Measurements from ENCODE around the gene SIPA1.
"Not testable (repeated sequence)": the region's sequence is repeated elsewhere in the genome, so short reads cannot be mapped to it uniquely, and the experiment has no call there.

Gene SIPA1

GRCh38 chr11:65652511-65653228 lies 14.8 kb downstream of the SIPA1 start:
- H3K4me1 ChIP-seq (ENCODE audit: control insufficient read depth in 1 of 2, insufficient read depth in 2 of 2, low read length in 2 of 2): peaks cover 38 to 47% of the 10 kb centered on the region in 2 donors
- no peaks in the 10 kb centered on the region for H3K27me3 ChIP-seq (ENCODE audit: control insufficient read depth in 1 of 2, insufficient read depth in 2 of 2, low read length in 2 of 2)
- no peaks in the 10 kb centered on the region for H3K9me3 ChIP-seq (ENCODE audit: control insufficient read depth in 1 of 2, low read length in 2 of 2)
- peak overlapping the region; percentile 95 for H3K27ac ChIP-seq (ENCODE audit: low read depth, low read length)
- H3K9ac ChIP-seq (ENCODE audit: low read depth in 1 of 2, low read length in 2 of 2): peak overlapping the region; percentile 87 to 93
- peak overlapping the region; percentile 69 to 79 for H3K4me3 ChIP-seq (ENCODE audit: low read depth in 1 of 2, low read length in 2 of 2)
- H3K36me3 ChIP-seq (ENCODE audit: control insufficient read depth in 1 of 2, insufficient read depth in 2 of 2, low read length in 2 of 2): peaks cover 33 to 53% of the 10 kb centered on the region in 2 donors

- peak overlapping the region; percentile 95 for H3K27ac ChIP-seq (ENCODE audit: low read depth, low read length)
- peak overlapping the region; percentile 87 to 93 for H3K9ac ChIP-seq (ENCODE audit: low read depth in 1 of 2, low read length in 2 of 2)
- H3K9me3 ChIP-seq (ENCODE audit: control insufficient read depth in 1 of 2, low read length in 2 of 2): no peaks in the 10 kb centered on the region
- peaks cover 38 to 47% of the 10 kb centered on the region in 2 donors for H3K4me1 ChIP-seq (ENCODE audit: control insufficient read depth in 1 of 2, insufficient read depth in 2 of 2, low read length in 2 of 2)
- H3K27me3 ChIP-seq (ENCODE audit: control insufficient read depth in 1 of 2, insufficient read depth in 2 of 2, low read length in 2 of 2): no peaks in the 10 kb centered on the region
- H3K36me3 ChIP-seq (ENCODE audit: control insufficient read depth in 1 of 2, insufficient read depth in 2 of 2, low read length in 2 of 2): peaks cover 41 to 62% of the 10 kb centered on the region in 2 donors
- peak overlapping the region; percentile 69 to 79 for H3K4me3 ChIP-seq (ENCODE audit: low read depth in 1 of 2, low read length in 2 of 2)
Measured at GRCh38 chr11:65653229-65654225, 15.6 kb downstream of the SIPA1 start.

- no peak overlapping the region for H3K27ac ChIP-seq (ENCODE audit: low read depth, low read length)
- H3K27me3 ChIP-seq (ENCODE audit: control insufficient read depth in 1 of 2, insufficient read depth in 2 of 2, low read length in 2 of 2): no peaks in the 10 kb centered on the region
- H3K4me1 ChIP-seq (ENCODE audit: control insufficient read depth in 1 of 2, insufficient read depth in 2 of 2, low read length in 2 of 2): peaks cover 38 to 46% of the 10 kb centered on the region in 2 donors
- no peaks in the 10 kb centered on the region for H3K9me3 ChIP-seq (ENCODE audit: control insufficient read depth in 1 of 2, low read length in 2 of 2)
- no peak overlapping the region for H3K4me3 ChIP-seq (ENCODE audit: low read depth in 1 of 2, low read length in 2 of 2)
- no peak overlapping the region for H3K9ac ChIP-seq (ENCODE audit: low read depth in 1 of 2, low read length in 2 of 2)
- H3K36me3 ChIP-seq (ENCODE audit: control insufficient read depth in 1 of 2, insufficient read depth in 2 of 2, low read length in 2 of 2): peaks cover 48 to 63% of the 10 kb centered on the region in 2 donors
Measured at GRCh38 chr11:65654375-65655349, 16.8 kb downstream of the SIPA1 start.

GRCh38 chr11:65655570-65656332 lies 17.9 kb downstream of the SIPA1 start:
- peaks cover 53 to 66% of the 10 kb centered on the region in 2 donors for H3K36me3 ChIP-seq (ENCODE audit: control insufficient read depth in 1 of 2, insufficient read depth in 2 of 2, low read length in 2 of 2)
- no peak overlapping the region for H3K9ac ChIP-seq (ENCODE audit: low read depth in 1 of 2, low read length in 2 of 2)
- H3K27ac ChIP-seq (ENCODE audit: low read depth, low read length): no peak overlapping the region
- peaks cover 38 to 43% of the 10 kb centered on the region in 2 donors for H3K4me1 ChIP-seq (ENCODE audit: control insufficient read depth in 1 of 2, insufficient read depth in 2 of 2, low read length in 2 of 2)
- no peak overlapping the region for H3K4me3 ChIP-seq (ENCODE audit: low read depth in 1 of 2, low read length in 2 of 2)
- no peaks in the 10 kb centered on the region for H3K9me3 ChIP-seq (ENCODE audit: control insufficient read depth in 1 of 2, low read length in 2 of 2)
- no peaks in the 10 kb centered on the region for H3K27me3 ChIP-seq (ENCODE audit: control insufficient read depth in 1 of 2, insufficient read depth in 2 of 2, low read length in 2 of 2)

- Histone ChIP-seq H3K27me3 (ENCODE audit: control insufficient read depth in 1 of 2, insufficient read depth in 2 of 2, low read length in 2 of 2) (no peaks in the 10 kb centered on the region), H3K27ac (ENCODE audit: low read depth, low read length) (no peak overlapping the region), H3K9ac (ENCODE audit: low read depth in 1 of 2, low read length in 2 of 2) (no peak overlapping the region), H3K36me3 (ENCODE audit: control insufficient read depth in 1 of 2, insufficient read depth in 2 of 2, low read length in 2 of 2) (peaks cover 58 to 64% of the 10 kb centered on the region in 2 donors), H3K9me3 (ENCODE audit: control insufficient read depth in 1 of 2, low read length in 2 of 2) (no peaks in the 10 kb centered on the region), H3K4me3 (ENCODE audit: low read depth in 1 of 2, low read length in 2 of 2) (no peak overlapping the region), H3K4me1 (ENCODE audit: control insufficient read depth in 1 of 2, insufficient read depth in 2 of 2, low read length in 2 of 2) (peaks cover 35 to 41% of the 10 kb centered on the region in 2 donors)
Measured at GRCh38 chr11:65657426-65657825, 19.5 kb downstream of the SIPA1 start.

GRCh38 chr11:65658174-65659021 lies 20.5 kb downstream of the SIPA1 start:
- Histone ChIP-seq H3K4me3 (ENCODE audit: low read depth in 1 of 2, low read length in 2 of 2) (no peak overlapping the region), H3K9ac (ENCODE audit: low read depth in 1 of 2, low read length in 2 of 2) (no peak overlapping the region), H3K27ac (ENCODE audit: low read depth, low read length) (no peak overlapping the region), H3K4me1 (ENCODE audit: control insufficient read depth in 1 of 2, insufficient read depth in 2 of 2, low read length in 2 of 2) (peaks cover 30 to 35% of the 10 kb centered on the region in 2 donors), H3K27me3 (ENCODE audit: control insufficient read depth in 1 of 2, insufficient read depth in 2 of 2, low read length in 2 of 2) (no peaks in the 10 kb centered on the region), H3K9me3 (ENCODE audit: control insufficient read depth in 1 of 2, low read length in 2 of 2) (no peaks in the 10 kb centered on the region), H3K36me3 (ENCODE audit: control insufficient read depth in 1 of 2, insufficient read depth in 2 of 2, low read length in 2 of 2) (peaks cover 58 to 64% of the 10 kb centered on the region in 2 donors)

GRCh38 chr11:65660038-65660437 lies 22.1 kb downstream of the SIPA1 start:
- Histone ChIP-seq H3K9ac (ENCODE audit: low read depth in 1 of 2, low read length in 2 of 2) (no peak overlapping the region), H3K36me3 (ENCODE audit: control insufficient read depth in 1 of 2, insufficient read depth in 2 of 2, low read length in 2 of 2) (peaks cover 55% of the 10 kb centered on the region in 2 donors), H3K9me3 (ENCODE audit: control insufficient read depth in 1 of 2, low read length in 2 of 2) (no peaks in the 10 kb centered on the region), H3K4me3 (ENCODE audit: low read depth in 1 of 2, low read length in 2 of 2) (no peak overlapping the region), H3K27ac (ENCODE audit: low read depth, low read length) (no peak overlapping the region), H3K27me3 (ENCODE audit: control insufficient read depth in 1 of 2, insufficient read depth in 2 of 2, low read length in 2 of 2) (no peaks in the 10 kb centered on the region), H3K4me1 (ENCODE audit: control insufficient read depth in 1 of 2, insufficient read depth in 2 of 2, low read length in 2 of 2) (peaks cover 13 to 25% of the 10 kb centered on the region in 2 donors)

GRCh38 chr11:65660908-65661307 lies 23.0 kb downstream of the SIPA1 start:
- Histone ChIP-seq H3K36me3 (ENCODE audit: control insufficient read depth in 1 of 2, insufficient read depth in 2 of 2, low read length in 2 of 2) (peaks cover 46% of the 10 kb centered on the region in 2 donors), H3K9ac (ENCODE audit: low read depth in 1 of 2, low read length in 2 of 2) (peak overlapping the region in 1 of 2 donors; percentile 89), H3K4me1 (ENCODE audit: control insufficient read depth in 1 of 2, insufficient read depth in 2 of 2, low read length in 2 of 2) (peaks cover 9 to 23% of the 10 kb centered on the region in 2 donors)
- H3K27me3 ChIP-seq (ENCODE audit: control insufficient read depth in 1 of 2, insufficient read depth in 2 of 2, low read length in 2 of 2); H3K9me3 ChIP-seq (ENCODE audit: control insufficient read depth in 1 of 2, low read length in 2 of 2); H3K4me3 ChIP-seq (ENCODE audit: low read depth in 1 of 2, low read length in 2 of 2); H3K27ac ChIP-seq (ENCODE audit: low read depth, low read length): not testable (repeated sequence)

Data from duodenal mucosa (tissue), 2 donors.